ENCODE data around the gene AMBRA1.

GRCh38 chr11:46457021-46457420, 136.8 kb downstream of the AMBRA1 start:
- TF ChIP-seq, protein P1, sequence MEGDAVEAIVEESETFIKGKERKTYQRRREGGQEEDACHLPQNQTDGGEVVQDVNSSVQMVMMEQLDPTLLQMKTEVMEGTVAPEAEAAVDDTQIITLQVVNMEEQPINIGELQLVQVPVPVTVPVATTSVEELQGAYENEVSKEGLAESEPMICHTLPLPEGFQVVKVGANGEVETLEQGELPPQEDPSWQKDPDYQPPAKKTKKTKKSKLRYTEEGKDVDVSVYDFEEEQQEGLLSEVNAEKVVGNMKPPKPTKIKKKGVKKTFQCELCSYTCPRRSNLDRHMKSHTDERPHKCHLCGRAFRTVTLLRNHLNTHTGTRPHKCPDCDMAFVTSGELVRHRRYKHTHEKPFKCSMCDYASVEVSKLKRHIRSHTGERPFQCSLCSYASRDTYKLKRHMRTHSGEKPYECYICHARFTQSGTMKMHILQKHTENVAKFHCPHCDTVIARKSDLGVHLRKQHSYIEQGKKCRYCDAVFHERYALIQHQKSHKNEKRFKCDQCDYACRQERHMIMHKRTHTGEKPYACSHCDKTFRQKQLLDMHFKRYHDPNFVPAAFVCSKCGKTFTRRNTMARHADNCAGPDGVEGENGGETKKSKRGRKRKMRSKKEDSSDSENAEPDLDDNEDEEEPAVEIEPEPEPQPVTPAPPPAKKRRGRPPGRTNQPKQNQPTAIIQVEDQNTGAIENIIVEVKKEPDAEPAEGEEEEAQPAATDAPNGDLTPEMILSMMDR (conservative IDR thresholded peaks at IDR 0.05), result no peak
- no peak for TF ChIP-seq ZFX (IDR thresholded peaks at IDR 0.05)

Data from C4-2B (cell line).